ENCODE results near the gene NTM. TPM values are rescaled to one million over a fixed set of nuclear protein-coding genes. Genes with fewer than 3 reads are reported as not detected.

The NTM gene
- total and polyA plus RNA-seq, 2 of the 8 experiments (the other 6 are each of a cell fraction or from before 2014, with no cell fraction given) = 13.4 to 20.0 TPM

DNA sequence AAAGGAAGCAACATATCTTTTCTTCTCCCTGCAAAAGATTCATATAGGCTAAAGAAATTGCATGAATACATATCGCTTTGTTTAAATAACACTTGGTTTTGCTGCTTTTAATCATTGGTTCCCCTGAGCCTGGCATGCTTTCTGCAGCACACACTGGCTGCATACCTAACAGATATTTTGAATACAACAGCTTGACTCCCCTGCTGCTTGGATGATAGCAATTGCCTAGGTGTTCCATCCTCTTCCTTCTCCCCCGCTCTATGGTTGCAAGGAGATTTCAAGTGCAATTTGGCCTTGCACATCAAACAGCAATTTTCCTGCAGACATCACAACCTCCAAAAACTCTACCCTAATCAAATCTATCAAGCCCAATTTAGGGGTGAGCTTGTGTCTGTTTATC, 430.0 kb downstream of the NTM start:
- Histone ChIP-seq H3K9ac (replicated peaks in 1 of 4; ENCODE audit: extremely low read depth in 1 of 4, low read depth in 3 of 4, low read length in 3 of 4) (no peak overlapping the region), H3K4me2 (ENCODE audit: insufficient read depth in 1 of 2, low read depth in 2 of 2, low read length in 2 of 2) (0 out of 4 replicates have a peak overlapping the region, but pooled peaks of 1 of the 2 experiments have one; percentile 1), H3K23me2 (ENCODE audit: low read depth, low read length) (no peaks in the 10 kb centered on the region), H3K36me3 (ENCODE audit: control insufficient read depth in 2 of 4, insufficient read depth in 4 of 4, low read length in 3 of 4) (no peaks in the 10 kb centered on the region), H4K91ac (replicated peaks; ENCODE audit: insufficient read length, low read length) (no peak overlapping the region), H3K27ac (ENCODE audit: low read depth, low read length) (no peak overlapping the region), H2BK5ac (ENCODE audit: low read depth, low read length) (no peak overlapping the region), H4K20me1 (replicated peaks in 1 of 2; ENCODE audit: control insufficient read depth in 1 of 2, insufficient read depth in 2 of 2, low read length in 2 of 2) (no peaks in the 10 kb centered on the region), H3K14ac (ENCODE audit: insufficient read length) (no peak overlapping the region), H3K79me1 (ENCODE audit: low read depth, low read length) (no peaks in the 10 kb centered on the region), H4K5ac (ENCODE audit: insufficient read length, low read depth, low read length) (no peak overlapping the region), H3K4me3 (ENCODE audit: extremely low read depth in 1 of 4, insufficient read depth in 2 of 4, low read depth in 3 of 4, low read length in 4 of 4) (no peak overlapping the region), H3K18ac (ENCODE audit: extremely low read depth, low read length) (no peak overlapping the region), H3K9me3 (ENCODE audit: insufficient read depth in 2 of 2, low read depth in 1 of 2, low read length in 1 of 2) (no peaks in the 10 kb centered on the region), H2AFZ (ENCODE audit: low read length) (no peak overlapping the region), H2BK15ac (ENCODE audit: low read length) (no peak overlapping the region), H3K27me3 (replicated peaks in 1 of 4; ENCODE audit: control insufficient read depth in 3 of 4, extremely low read depth in 1 of 4, insufficient read depth in 3 of 4, low read length in 3 of 4) (no peaks in the 10 kb centered on the region), H3K4ac (replicated peaks; ENCODE audit: insufficient read length, low read depth, low read length) (no peak overlapping the region), H3K4me1 (replicated peaks in 1 of 4; ENCODE audit: control insufficient read depth in 3 of 4, insufficient read depth in 4 of 4, low read length in 3 of 4) (peaks cover 10 to 17% (median 11%) of the 10 kb centered on the region in 4 experiments), H2BK120ac (replicated peaks; ENCODE audit: low read depth, low read length) (no peak overlapping the region), H2AK5ac (ENCODE audit: low read depth, low read length) (no peak overlapping the region), H3K23ac (ENCODE audit: insufficient read length) (no peak overlapping the region), H2BK12ac (ENCODE audit: low read depth, low read length) (no peak overlapping the region; the same call in 1 of the 2 replicates), H2BK20ac (ENCODE audit: low read length) (no peak overlapping the region), H4K8ac (ENCODE audit: extremely low read depth, insufficient read depth, low read length) (no peak overlapping the region), H3K56ac (replicated peaks; ENCODE audit: insufficient read length, low read depth, low read length) (no peak overlapping the region), H3K79me2 (ENCODE audit: control insufficient read depth in 1 of 2, insufficient read depth in 2 of 2, low read length in 2 of 2) (no peaks in the 10 kb centered on the region)
- 77% methylated on average over 2 of the region's 2 CpGs; no CpG with 5 or more reads in 1 of the 2 experiments for WGBS, 2 experiments (ENCODE audit: extremely low coverage in 1 of 2, insufficient coverage in 1 of 2, insufficient read length in 1 of 2, insufficient replicate concordance in 2 of 2, low coverage in 1 of 2, low lambda C conversion rate in 2 of 2, missing lambda C conversion rate in 1 of 2)
- FAIRE-seq (no peak), DNase-seq (ENCODE audit: low read depth in 1 of 2, low spot score in 2 of 2) (no peak)
- ChIA-PET CTCF (ENCODE audit: partially characterized antibody) (interaction anchor here (1.2 to 4.4 kb wide), 6 partner anchors 9 to 326 kb away, joined by 3 to 15 read pairs (median 4); no protein-coding TSS in a partner anchor), POLR2A (ENCODE audit: partially characterized antibody) (interaction anchor here (1.3 kb wide), 1 partner anchor 28 kb away, joined by 3 read pairs; no protein-coding TSS in a partner anchor)
- TF ChIP-seq RFX5 (IDR thresholded peaks at IDR 0.05; ENCODE audit: borderline replicate concordance, low read depth, low read length) = no peak
- no peak for TF ChIP-seq SAP30 (IDR thresholded peaks at IDR 0.05; ENCODE audit: insufficient read depth, insufficient replicate concordance, low read length)
- no peak for TF ChIP-seq RXRA (IDR thresholded peaks at IDR 0.05; ENCODE audit: insufficient read depth, low read depth, low read length)
- no peak for TF ChIP-seq POLR2AphosphoS5 (IDR thresholded peaks at IDR 0.05; ENCODE audit: low read depth, low read length)
- TF ChIP-seq TAF7 (optimal IDR thresholded peaks at IDR 0.05; ENCODE audit: borderline replicate concordance, low read depth, low read length) = no peak
- TF ChIP-seq RNF2 (IDR thresholded peaks at IDR 0.05; ENCODE audit: borderline replicate concordance, low read depth, low read length, missing control alignments, poor library complexity, severe bottlenecking) = no peak
- no peak for TF ChIP-seq HDAC6 (IDR thresholded peaks at IDR 0.05; ENCODE audit: low read depth, low read length)
- TF ChIP-seq, protein P1, sequence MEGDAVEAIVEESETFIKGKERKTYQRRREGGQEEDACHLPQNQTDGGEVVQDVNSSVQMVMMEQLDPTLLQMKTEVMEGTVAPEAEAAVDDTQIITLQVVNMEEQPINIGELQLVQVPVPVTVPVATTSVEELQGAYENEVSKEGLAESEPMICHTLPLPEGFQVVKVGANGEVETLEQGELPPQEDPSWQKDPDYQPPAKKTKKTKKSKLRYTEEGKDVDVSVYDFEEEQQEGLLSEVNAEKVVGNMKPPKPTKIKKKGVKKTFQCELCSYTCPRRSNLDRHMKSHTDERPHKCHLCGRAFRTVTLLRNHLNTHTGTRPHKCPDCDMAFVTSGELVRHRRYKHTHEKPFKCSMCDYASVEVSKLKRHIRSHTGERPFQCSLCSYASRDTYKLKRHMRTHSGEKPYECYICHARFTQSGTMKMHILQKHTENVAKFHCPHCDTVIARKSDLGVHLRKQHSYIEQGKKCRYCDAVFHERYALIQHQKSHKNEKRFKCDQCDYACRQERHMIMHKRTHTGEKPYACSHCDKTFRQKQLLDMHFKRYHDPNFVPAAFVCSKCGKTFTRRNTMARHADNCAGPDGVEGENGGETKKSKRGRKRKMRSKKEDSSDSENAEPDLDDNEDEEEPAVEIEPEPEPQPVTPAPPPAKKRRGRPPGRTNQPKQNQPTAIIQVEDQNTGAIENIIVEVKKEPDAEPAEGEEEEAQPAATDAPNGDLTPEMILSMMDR (IDR thresholded peaks at IDR 0.05; ENCODE audit: control extremely low read depth in 1 of 3, insufficient read depth in 1 of 3, low read depth in 1 of 3, low read length in 3 of 3) = no peak
- no peak for TF ChIP-seq SIRT6 (IDR thresholded peaks at IDR 0.05; ENCODE audit: low read length)
